Memory B cell (primary cell): Measurements from ENCODE around the gene NFATC2.
A peak's percentile ranks its signal among the peaks of the same experiment; 100 is the strongest.

Source experiments
- ATAC-seq: fragments of 150-1000 bp; cut with Tn5 transposase; 2 replicates; pipeline ENCODE4 v1.10.0; 2021; ENCODE audit warnings: low read depth, mild to moderate bottlenecking, moderate library complexity
- DNase-seq, 2 donors: peaks; one replicate each; pipeline ENCODE4 v3.0.0; 2022; ENCODE audit warnings: low spot score in 2 of 2
- H3K27ac Mint-ChIP-seq: one replicate; pipeline ENCODE4 v1.8.0; 2022; ENCODE audit warnings: mild to moderate bottlenecking, moderate library complexity, mixed read lengths
- H3K27me3 Mint-ChIP-seq: one replicate; pipeline ENCODE4 v1.8.0; 2022; ENCODE audit warnings: mixed read lengths
- H3K36me3 Mint-ChIP-seq: one replicate; pipeline ENCODE4 v1.8.0; 2022; ENCODE audit warnings: mild to moderate bottlenecking, mixed read lengths
- H3K4me1 Mint-ChIP-seq: one replicate; pipeline ENCODE4 v1.8.0; 2022; ENCODE audit warnings: mixed read lengths
- H3K4me3 Mint-ChIP-seq: one replicate; pipeline ENCODE4 v1.8.0; 2022; ENCODE audit warnings: mild to moderate bottlenecking, moderate library complexity, mixed read lengths
- H3K9me3 Mint-ChIP-seq: one replicate; pipeline ENCODE4 v1.8.0; 2022; ENCODE audit warnings: mixed read lengths

The NFATC2 gene

DNA sequence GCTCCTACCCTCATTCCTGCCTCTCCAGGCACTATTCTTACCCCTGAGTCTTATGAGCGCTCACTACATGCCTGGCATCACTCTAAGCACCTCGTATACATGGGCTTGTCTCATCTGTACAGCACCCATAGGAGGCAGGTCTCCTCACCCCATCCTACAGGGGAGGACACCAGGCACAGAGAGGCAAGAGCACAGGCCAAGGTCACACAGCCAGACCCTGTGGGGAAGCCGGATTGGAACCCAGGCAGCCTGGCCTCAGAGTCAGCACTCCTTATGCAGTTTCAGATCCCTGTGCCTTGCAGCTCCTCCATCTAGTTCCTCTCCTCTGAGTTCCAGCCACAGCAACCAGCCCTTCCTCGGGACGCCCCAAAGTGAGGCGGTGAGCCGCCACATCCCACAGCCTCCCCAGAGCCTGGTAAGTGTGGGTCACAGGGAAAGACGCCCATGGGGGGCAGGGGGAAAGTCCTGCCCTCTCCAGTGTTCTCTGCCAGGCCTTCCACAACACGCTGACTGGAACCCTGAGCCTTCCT is 103.3 kb downstream of the NFATC2 start:
- no peak for ATAC-seq

DNA sequence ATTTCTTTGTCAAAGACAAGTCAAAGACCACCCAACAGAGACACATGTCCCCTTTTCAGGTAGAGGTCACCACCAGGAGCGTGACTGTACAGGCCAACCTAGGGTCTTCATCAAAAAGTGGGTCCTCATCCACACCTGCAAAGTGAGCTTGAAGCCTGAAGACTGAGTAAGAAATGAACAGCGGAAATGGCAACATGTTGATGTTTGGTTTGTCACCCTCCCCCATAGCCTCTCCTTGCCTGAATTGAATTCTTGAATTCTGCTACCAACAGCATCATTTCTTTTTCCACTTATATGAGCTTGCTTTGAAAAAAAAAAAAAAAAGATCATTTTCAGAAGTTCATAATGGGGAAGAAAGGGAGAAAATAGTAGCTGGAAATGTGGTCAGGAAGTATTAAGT is 104.4 kb downstream of the NFATC2 start:
- H3K9me3 Mint-ChIP-seq: peaks cover 1% of the 10 kb centered on the region
- H3K27ac Mint-ChIP-seq: no peak overlapping the region
- H3K36me3 Mint-ChIP-seq: peaks cover 42% of the 10 kb centered on the region
- no peaks in the 10 kb centered on the region for H3K27me3 Mint-ChIP-seq
- peaks cover 14% of the 10 kb centered on the region for H3K4me1 Mint-ChIP-seq
- no peak overlapping the region for H3K4me3 Mint-ChIP-seq
- DNase-seq (no peak), ATAC-seq (no peak)

More for the DNA sequence above, 103.3 kb downstream of the NFATC2 start:
- H3K4me1 Mint-ChIP-seq: peaks cover 16% of the 10 kb centered on the region
- H3K27me3 Mint-ChIP-seq: no peaks in the 10 kb centered on the region
- no peak overlapping the region for H3K4me3 Mint-ChIP-seq
- peak overlapping the region; percentile 41 for H3K27ac Mint-ChIP-seq
- DNase-seq: no peak
- H3K36me3 Mint-ChIP-seq: peaks cover 42% of the 10 kb centered on the region
- H3K9me3 Mint-ChIP-seq: peaks cover 1% of the 10 kb centered on the region

GRCh38 chr20:51437182-51437924 is 105.2 kb downstream of the NFATC2 start:
- ATAC-seq (no peak), DNase-seq (no peak)
- no peak overlapping the region for H3K27ac Mint-ChIP-seq
- no peaks in the 10 kb centered on the region for H3K27me3 Mint-ChIP-seq
- H3K4me1 Mint-ChIP-seq: peaks cover 10% of the 10 kb centered on the region
- peaks cover 47% of the 10 kb centered on the region for H3K36me3 Mint-ChIP-seq
- H3K9me3 Mint-ChIP-seq: peaks cover 1% of the 10 kb centered on the region
- no peak overlapping the region for H3K4me3 Mint-ChIP-seq

GRCh38 chr20:51434580-51435247 is 107.8 kb downstream of the NFATC2 start:
- H3K4me3 Mint-ChIP-seq: no peak overlapping the region
- no peak for ATAC-seq
- H3K27me3 Mint-ChIP-seq: no peaks in the 10 kb centered on the region
- peaks cover 52% of the 10 kb centered on the region for H3K36me3 Mint-ChIP-seq
- H3K27ac Mint-ChIP-seq: peak overlapping the region; percentile 65
- peaks cover 1% of the 10 kb centered on the region for H3K9me3 Mint-ChIP-seq
- DNase-seq: no peak
- H3K4me1 Mint-ChIP-seq: peaks cover 10% of the 10 kb centered on the region

- DNase-seq: no peak
- H3K9me3 Mint-ChIP-seq: no peaks in the 10 kb centered on the region
- H3K4me3 Mint-ChIP-seq: no peak overlapping the region
- H3K27ac Mint-ChIP-seq: no peak overlapping the region
- no peaks in the 10 kb centered on the region for H3K27me3 Mint-ChIP-seq
- ATAC-seq: no peak
- peaks cover 7% of the 10 kb centered on the region for H3K4me1 Mint-ChIP-seq
- peaks cover 49% of the 10 kb centered on the region for H3K36me3 Mint-ChIP-seq
Measured at GRCh38 chr20:51434026-51434425, 108.5 kb downstream of the NFATC2 start.

DNA sequence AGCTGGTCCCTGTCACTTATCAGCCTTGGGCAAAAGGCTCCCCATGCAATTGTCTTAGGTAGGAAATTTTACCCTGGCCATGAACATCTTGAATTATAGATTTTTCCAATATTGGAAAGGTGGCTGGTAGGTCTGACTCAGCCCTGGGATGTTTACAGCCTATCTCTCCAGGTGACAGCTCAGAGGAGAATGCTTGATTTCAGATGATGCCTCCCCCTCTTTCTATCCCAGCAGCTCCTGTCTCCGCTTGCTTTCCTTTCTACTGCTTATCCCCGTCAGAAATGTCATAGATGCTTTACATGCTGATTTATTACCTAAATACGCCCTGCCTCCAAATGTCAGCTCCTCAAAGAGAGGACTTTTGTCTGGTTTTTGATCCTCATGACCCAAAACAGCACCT is 109.6 kb downstream of the NFATC2 start:
- ATAC-seq (no peak), DNase-seq (no peak)
- Mint-ChIP-seq H3K36me3 (peaks cover 44% of the 10 kb centered on the region), H3K27me3 (no peaks in the 10 kb centered on the region), H3K4me3 (no peak overlapping the region), H3K27ac (no peak overlapping the region), H3K9me3 (no peaks in the 10 kb centered on the region), H3K4me1 (peaks cover 8% of the 10 kb centered on the region)

DNA sequence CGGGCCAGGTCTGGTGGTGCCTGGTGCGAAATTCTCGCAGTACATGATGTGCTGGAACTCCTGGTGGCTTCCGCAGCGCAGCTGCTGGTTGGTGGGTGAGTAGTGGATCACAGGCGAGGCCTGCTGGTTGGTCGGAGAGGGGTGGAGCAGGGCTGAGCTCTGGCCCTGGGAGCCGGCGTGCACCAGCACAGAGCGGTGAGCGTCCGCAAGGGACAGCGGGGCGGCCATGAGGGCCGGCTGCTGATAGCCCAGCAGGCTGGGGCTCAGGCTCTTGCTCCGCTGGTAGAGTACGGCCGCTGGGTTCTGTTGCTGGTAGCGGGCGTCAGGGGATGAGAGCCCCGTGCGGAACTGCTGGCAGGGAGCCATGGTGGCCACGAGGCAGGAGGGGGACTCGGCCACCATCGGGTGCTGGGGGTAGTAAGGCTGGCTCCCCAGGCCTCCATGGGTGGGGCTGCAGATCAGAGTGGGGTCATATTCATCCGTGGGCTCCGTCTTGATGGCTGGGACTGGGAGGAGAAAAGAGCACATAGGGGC is 110.2 kb downstream of the NFATC2 start:
- H3K4me1 Mint-ChIP-seq: peaks cover 13% of the 10 kb centered on the region
- H3K36me3 Mint-ChIP-seq: peaks cover 44% of the 10 kb centered on the region
- no peaks in the 10 kb centered on the region for H3K27me3 Mint-ChIP-seq
- no peaks in the 10 kb centered on the region for H3K9me3 Mint-ChIP-seq
- no peak overlapping the region for H3K4me3 Mint-ChIP-seq
- no peak for DNase-seq
- H3K27ac Mint-ChIP-seq: no peak overlapping the region
- ATAC-seq: no peak

DNA sequence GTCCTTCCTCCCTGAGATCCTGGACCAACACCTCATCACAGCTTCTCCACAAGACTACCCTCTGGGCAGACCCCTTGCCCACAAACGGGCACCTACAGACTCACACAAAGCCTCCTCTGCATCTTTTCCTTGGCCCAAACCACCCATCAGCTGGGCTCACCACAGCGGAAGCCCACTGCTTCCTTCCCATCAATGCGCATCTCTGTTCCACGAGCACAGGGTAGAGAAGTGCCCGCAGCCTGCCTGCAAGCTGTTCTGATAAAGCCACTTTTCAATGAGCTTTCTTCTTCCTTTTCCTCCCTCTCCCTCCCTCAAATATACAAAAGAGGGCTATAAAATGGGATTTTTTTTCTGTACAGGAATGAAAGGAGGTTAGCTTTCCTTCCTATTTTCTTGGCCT is 111.2 kb downstream of the NFATC2 start:
- peaks cover 41% of the 10 kb centered on the region for H3K36me3 Mint-ChIP-seq
- no peak overlapping the region for H3K4me3 Mint-ChIP-seq
- H3K9me3 Mint-ChIP-seq: no peaks in the 10 kb centered on the region
- peaks cover 22% of the 10 kb centered on the region for H3K4me1 Mint-ChIP-seq
- ATAC-seq: no peak
- no peaks in the 10 kb centered on the region for H3K27me3 Mint-ChIP-seq
- DNase-seq: no peak
- peak overlapping the region; percentile 35 for H3K27ac Mint-ChIP-seq

GRCh38 chr20:51430198-51430950 is 112.1 kb downstream of the NFATC2 start:
- Mint-ChIP-seq H3K4me3 (no peak overlapping the region), H3K27me3 (no peaks in the 10 kb centered on the region), H3K27ac (peak overlapping the region; percentile 35), H3K36me3 (peaks cover 37% of the 10 kb centered on the region), H3K9me3 (no peaks in the 10 kb centered on the region), H3K4me1 (peaks cover 25% of the 10 kb centered on the region)
- ATAC-seq: no peak
- no peak for DNase-seq

- Mint-ChIP-seq H3K36me3 (peaks cover 30% of the 10 kb centered on the region), H3K4me3 (no peak overlapping the region), H3K9me3 (no peaks in the 10 kb centered on the region), H3K27me3 (no peaks in the 10 kb centered on the region), H3K27ac (no peak overlapping the region), H3K4me1 (peaks cover 28% of the 10 kb centered on the region)
- ATAC-seq (no peak), DNase-seq (no peak)
Measured at GRCh38 chr20:51429696-51430095, 112.8 kb downstream of the NFATC2 start.

GRCh38 chr20:51429144-51429482 is 113.4 kb downstream of the NFATC2 start:
- no peak for DNase-seq
- no peak overlapping the region for H3K27ac Mint-ChIP-seq

GRCh38 chr20:51428401-51429143 is 113.9 kb downstream of the NFATC2 start:
- no peak overlapping the region for H3K4me3 Mint-ChIP-seq
- no peak overlapping the region for H3K27ac Mint-ChIP-seq
- H3K27me3 Mint-ChIP-seq: no peaks in the 10 kb centered on the region
- H3K4me1 Mint-ChIP-seq: peaks cover 37% of the 10 kb centered on the region
- H3K9me3 Mint-ChIP-seq: no peaks in the 10 kb centered on the region
- ATAC-seq: no peak
- no peak for DNase-seq
- peaks cover 26% of the 10 kb centered on the region for H3K36me3 Mint-ChIP-seq

More at GRCh38 chr20:51429144-51429482, 113.4 kb downstream of the NFATC2 start:
- Mint-ChIP-seq H3K27me3 (no peaks in the 10 kb centered on the region), H3K9me3 (no peaks in the 10 kb centered on the region), H3K4me1 (peaks cover 32% of the 10 kb centered on the region), H3K4me3 (no peak overlapping the region), H3K36me3 (peaks cover 26% of the 10 kb centered on the region)
- ATAC-seq: no peak

DNA sequence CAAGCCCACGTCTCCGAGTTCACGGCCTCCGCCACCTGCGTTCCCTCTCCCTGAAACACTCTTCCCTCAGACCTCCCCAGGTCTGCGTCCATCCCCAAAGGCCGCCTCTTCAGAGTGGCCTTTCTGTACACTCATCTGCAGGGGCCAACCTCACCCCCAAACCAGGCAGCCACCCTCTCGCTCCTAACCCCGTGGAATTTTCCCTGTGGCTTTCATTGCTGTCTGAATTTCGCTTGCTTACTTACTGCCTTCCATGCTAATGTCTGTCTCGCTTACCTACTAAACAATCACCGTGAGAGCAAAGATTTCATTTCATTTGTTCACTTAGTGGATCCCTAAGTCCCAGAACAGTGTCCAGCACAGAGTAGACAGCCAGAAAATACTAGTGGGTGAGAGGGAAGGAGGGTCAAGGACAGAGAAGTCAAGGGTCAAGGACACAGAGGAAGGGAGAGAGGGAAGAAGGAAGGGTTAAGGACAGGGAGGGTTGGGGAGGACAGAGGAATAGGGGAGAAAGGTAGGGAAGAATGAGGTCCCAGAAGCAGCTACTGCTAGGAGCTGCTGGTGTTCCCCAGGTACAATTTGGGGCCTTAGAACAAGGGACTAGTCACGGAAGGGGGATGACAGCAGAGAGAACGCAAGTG is 114.7 kb downstream of the NFATC2 start:
- H3K4me1 Mint-ChIP-seq: peaks cover 39% of the 10 kb centered on the region
- H3K9me3 Mint-ChIP-seq: no peaks in the 10 kb centered on the region
- no peaks in the 10 kb centered on the region for H3K27me3 Mint-ChIP-seq
- ATAC-seq: no peak
- no peak overlapping the region for H3K4me3 Mint-ChIP-seq
- H3K36me3 Mint-ChIP-seq: peaks cover 18% of the 10 kb centered on the region
- peak overlapping the region; percentile 97 for H3K27ac Mint-ChIP-seq
- no peak for DNase-seq
